Right lobe of liver (tissue), 6 donors: Measurements from ENCODE around the gene KCNQ1. TPM values are rescaled to one million over a fixed set of nuclear protein-coding genes. Genes with fewer than 3 reads are reported as not detected.

Source experiments
- ATAC-seq, 4 donors: fragments of 200-7000 bp; cut with Tn5 transposase; one replicate each; pipeline ENCODE4 v1.9.1; 2020; ENCODE audit warnings: mild to moderate bottlenecking in 4 of 4, moderate library complexity in 4 of 4
- DNase-seq, 3 donors: peaks; one replicate each; pipeline ENCODE4 v3.0.0-alpha.2; 2020
- H3K27ac ChIP-seq, 3 donors: fragments of 200-600 bp; one replicate each; pipeline ENCODE4 v1.8.0; 2022
- H3K27me3 ChIP-seq, 2 donors: fragments of 200-600 bp; one replicate each; pipeline ENCODE4 v1.8.0; 2022
- H3K36me3 ChIP-seq, 4 donors: fragments of 200-600 bp; sonication (generic) in 1 of 4; one replicate each; pipeline versions ENCODE4 v1.5.1 to v1.8.0; 2017 to 2022; ENCODE audit warnings: control low read depth in 1 of 4
- H3K4me1 ChIP-seq, 4 donors: fragments of 200-600 bp; sonication (generic) in 1 of 4; one replicate each; pipeline versions ENCODE4 v1.5.1 to v1.8.0; 2017 to 2022; ENCODE audit warnings: control low read depth in 1 of 4
- H3K4me3 ChIP-seq, 3 donors: fragments of 200-600 bp; one replicate each; pipeline ENCODE4 v1.8.0; 2022
- H3K9me3 ChIP-seq, 4 donors: fragments of 200-600 bp; sonication (generic) in 1 of 4; one replicate each; pipeline versions ENCODE4 v1.5.1 to v1.8.0; 2017 to 2022; ENCODE audit warnings: control low read depth in 1 of 4
- POLR2A ChIP-seq: fragments of 450-650 bp; IDR thresholded peaks from one replicate; pipeline ENCODE4 v1.6.1; 2017; ENCODE audit warnings: antibody characterized with exemption, mild to moderate bottlenecking
- WGBS: methylation state at CpG from one replicate; pipeline ENCODE4 v1.1.6; 2018; ENCODE audit warnings: low coverage, low lambda C conversion rate; ENCODE audit not compliant: insufficient coverage; ENCODE audit errors: missing lambda C conversion rate; 5-methylcytosine and 5-hydroxymethylcytosine counted together
- intact Hi-C, 2 donors: fragments of 100-400 bp; cut with DNase I; formaldehyde crosslinking; loops; one replicate each; pipeline versions ENCODE4 v1.11.2 to v1.14.1; 2022
- small RNA-seq, 2 experiments: library from RNA; depleted of rRNA; stranded (forward); fragments of <200 nt; gene quantifications; one replicate each; pipeline ENCODE3, GENCODE V24; 2016
- total RNA-seq, 6 experiments: library from RNA; depleted of rRNA in 2 of 6; stranded (reverse); fragments of >200 nt in 2 of 6; fragmentation: NEBNext Ultra II Directional in 3 of 6; extraction: Animal tissue kit (Norgen Biotek cat#: 25700) in 3 of 6; gene quantifications; one replicate each; pipeline versions ENCODE4 v1.1.0 to v1.2.4, GENCODE V29; 2016 to 2023
- TF ChIP-seq, protein P1 (sequence below), 4 donors: fragments of 200-600 bp in 3 of 4; fragments of 450-650 bp in 1 of 4; IDR thresholded peaks; one replicate each; pipeline versions ENCODE4 v1.5.1 to v1.8.0; 2016 to 2022; ENCODE audit warnings: antibody characterized with exemption in 4 of 4, mild to moderate bottlenecking in 2 of 4
- donor health status: DM: no; HTN: yes; CAD: no.
- donor health status: DM: no; HTN: no; CAD: no.
- donor health status: DM: no; HTN: no; CAD: no.
- donor health status: DM: no; HTN: yes; CAD: no.
- donor health status: DM: no; HTN: yes; CAD: no.

Gene KCNQ1
- total RNA-seq, 6 experiments from 2014 or later, result 0.61 to 2.4 (median 1.8) TPM

- intact Hi-C loops, result no loop called here
- Histone ChIP-seq H3K27ac (no peak overlapping the region), H3K4me3 (no peak overlapping the region), H3K4me1 (peaks cover 0 to 15% (median 6%) of the 10 kb centered on the region in 4 donors), H3K9me3 (no peaks in the 10 kb centered on the region), H3K36me3 (no peaks in the 10 kb centered on the region), H3K27me3 (no peaks in the 10 kb centered on the region)
- DNase-seq (no peak), ATAC-seq (no peak)
- 80% methylated on average over 1 of the region's 6 CpGs for WGBS
- TF ChIP-seq, protein P1, sequence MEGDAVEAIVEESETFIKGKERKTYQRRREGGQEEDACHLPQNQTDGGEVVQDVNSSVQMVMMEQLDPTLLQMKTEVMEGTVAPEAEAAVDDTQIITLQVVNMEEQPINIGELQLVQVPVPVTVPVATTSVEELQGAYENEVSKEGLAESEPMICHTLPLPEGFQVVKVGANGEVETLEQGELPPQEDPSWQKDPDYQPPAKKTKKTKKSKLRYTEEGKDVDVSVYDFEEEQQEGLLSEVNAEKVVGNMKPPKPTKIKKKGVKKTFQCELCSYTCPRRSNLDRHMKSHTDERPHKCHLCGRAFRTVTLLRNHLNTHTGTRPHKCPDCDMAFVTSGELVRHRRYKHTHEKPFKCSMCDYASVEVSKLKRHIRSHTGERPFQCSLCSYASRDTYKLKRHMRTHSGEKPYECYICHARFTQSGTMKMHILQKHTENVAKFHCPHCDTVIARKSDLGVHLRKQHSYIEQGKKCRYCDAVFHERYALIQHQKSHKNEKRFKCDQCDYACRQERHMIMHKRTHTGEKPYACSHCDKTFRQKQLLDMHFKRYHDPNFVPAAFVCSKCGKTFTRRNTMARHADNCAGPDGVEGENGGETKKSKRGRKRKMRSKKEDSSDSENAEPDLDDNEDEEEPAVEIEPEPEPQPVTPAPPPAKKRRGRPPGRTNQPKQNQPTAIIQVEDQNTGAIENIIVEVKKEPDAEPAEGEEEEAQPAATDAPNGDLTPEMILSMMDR (IDR thresholded peaks at IDR 0.05), result no peak
- no peak for TF ChIP-seq POLR2A
Measured at GRCh38 chr11:2897048-2897447, 452.2 kb downstream of the KCNQ1 start.

DNA sequence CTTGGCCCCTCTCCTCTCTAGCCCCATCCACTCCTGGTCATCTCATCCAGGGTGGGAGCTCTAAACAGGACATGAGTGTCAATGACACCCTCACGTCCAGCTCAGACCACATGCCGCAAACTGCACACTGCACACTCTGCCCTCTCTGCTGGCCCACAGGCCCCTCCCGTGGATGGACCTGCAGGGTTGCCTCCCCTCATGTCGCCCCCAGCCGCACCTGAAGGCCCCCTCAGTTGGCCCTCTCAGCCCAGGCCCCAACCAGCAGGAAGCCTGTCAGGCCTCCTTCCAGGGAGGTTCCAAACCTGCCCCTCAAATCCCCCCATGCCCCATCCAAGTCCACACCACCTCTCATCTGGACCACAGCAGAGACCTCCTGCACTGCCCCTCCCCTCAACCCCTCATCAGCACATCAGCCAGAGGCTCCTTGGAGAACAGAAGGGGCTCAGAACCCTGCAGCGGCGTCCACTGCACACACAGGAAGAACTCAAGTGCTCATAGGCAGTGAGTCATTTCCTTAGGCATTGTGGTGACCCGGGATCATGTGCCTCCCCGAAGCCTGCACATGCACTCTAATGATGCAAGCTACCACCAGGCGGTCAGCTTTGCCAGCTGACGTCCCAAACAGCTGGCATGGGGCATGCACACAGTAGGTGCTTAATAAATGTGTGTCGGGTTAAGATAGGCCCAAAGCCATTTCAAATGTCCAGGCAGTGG, 453.7 kb downstream of the KCNQ1 start:
- Histone ChIP-seq H3K4me1 (peaks cover 0 to 7% (median 3%) of the 10 kb centered on the region in 4 donors), H3K27me3 (no peaks in the 10 kb centered on the region), H3K4me3 (no peak overlapping the region), H3K36me3 (no peaks in the 10 kb centered on the region), H3K27ac (peak overlapping the region; percentile 40 to 69 (median 61)), H3K9me3 (no peaks in the 10 kb centered on the region)
- peak in 3 of 4 donors; percentile 17 to 24 (median 20) for ATAC-seq
- intact Hi-C loops, result no loop called here
- no peak for TF ChIP-seq POLR2A
- TF ChIP-seq, protein P1 (IDR thresholded peaks at IDR 0.05), result no peak
- WGBS, result 69% methylated on average over 5 of the region's 12 CpGs
- peak in 2 of 3 donors; percentile 68 to 80 for DNase-seq

Small RNA genes lying within 50 kb of the gene (small RNA-seq; reads per million reads assigned to genes)
- gene AC013791.1 (0 reads per million in 2 experiments), gene COX6CP18 (0 reads per million in 2 experiments), gene RF01947 (0 reads per million in 2 experiments), gene RF01948 (0 reads per million in 2 experiments), gene RF01950 (0 reads per million in 2 experiments)

Other genes with a start within 250 kb of the KCNQ1 start
- under 1 TPM; 0.42 to 0.81 (median 0.64) TPM for gene ASCL2, start 174.4 kb upstream of the KCNQ1 start, total RNA-seq
- gene C11orf21, start 143.1 kb upstream of the KCNQ1 start, total RNA-seq, result under 1 TPM; 0.25 to 0.51 (median 0.39) TPM
- gene TSPAN32, start 143.0 kb upstream of the KCNQ1 start, total RNA-seq, result 1 to 10 TPM in 1 of 6 experiments, under 1 TPM in 3, not detected in 2; 0.24 to 1.2 (median 0.63) TPM
- gene CD81, start 67.7 kb upstream of the KCNQ1 start, total RNA-seq, result 100 to 1,000 TPM; 433 to 721 (median 528) TPM
- gene TSSC4, start 44.3 kb upstream of the KCNQ1 start, total RNA-seq, result 10 to 100 TPM; 17.6 to 27.0 (median 19.5) TPM
- not detected for gene TRPM5, start 494 bp upstream of the KCNQ1 start, total RNA-seq